GM11168 (cell line): ENCODE results near the gene SNRPF.

Experiments
- in situ Hi-C: fragments of 300-500 bp; cut with MboI; formaldehyde crosslinking; loops from one replicate; pipeline ENCODE4 v1.12.0; 2022; ENCODE audit warnings: low sequenced_read_pairs; ENCODE audit not compliant: unreplicated experiment

SNRPF gene

DNA sequence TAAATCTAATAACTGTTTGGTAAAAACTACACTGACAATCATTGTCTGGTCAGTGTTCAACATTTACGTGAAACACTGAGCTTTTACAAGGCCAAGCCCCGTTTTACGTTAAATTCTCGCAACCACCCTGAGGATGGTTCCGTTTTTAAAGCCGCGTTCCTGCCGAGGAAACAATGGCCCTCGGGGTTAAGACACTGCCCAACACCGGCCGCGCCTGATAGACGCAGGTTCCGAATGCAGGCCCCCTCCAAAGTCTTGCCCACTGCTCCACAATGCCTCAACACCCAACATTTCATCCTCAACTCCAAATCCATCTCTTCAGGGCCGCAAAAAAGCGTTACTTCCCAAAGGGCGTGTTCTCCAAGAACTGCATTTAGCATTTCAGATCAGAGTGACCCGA lies 953 bp upstream of the SNRPF start:
- in situ Hi-C loops, result no loop called here

DNA sequence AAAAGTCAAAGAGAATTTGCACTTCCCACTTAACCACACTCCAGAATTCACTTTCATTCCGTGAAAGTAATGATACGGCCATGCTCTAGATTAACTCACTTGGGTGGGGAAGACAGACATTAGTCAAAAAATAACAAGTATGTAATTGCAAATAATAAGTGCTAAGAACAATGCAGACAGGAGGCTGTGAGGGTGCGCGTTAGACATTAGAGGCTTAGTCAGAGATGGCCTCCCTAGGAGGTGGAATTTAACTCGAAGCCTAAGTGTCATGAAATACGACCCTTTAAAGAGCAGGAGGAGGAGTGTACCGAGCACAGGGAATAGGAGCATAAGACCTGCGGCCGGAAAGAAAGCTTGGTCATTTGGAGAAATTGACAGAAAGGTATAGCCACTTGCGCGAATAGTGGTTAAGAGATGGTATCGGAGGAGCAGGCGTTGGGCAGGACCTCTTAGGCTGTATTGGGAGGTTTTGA lies 628 bp downstream of the SNRPF start:
- in situ Hi-C loops, result no loop called here

DNA sequence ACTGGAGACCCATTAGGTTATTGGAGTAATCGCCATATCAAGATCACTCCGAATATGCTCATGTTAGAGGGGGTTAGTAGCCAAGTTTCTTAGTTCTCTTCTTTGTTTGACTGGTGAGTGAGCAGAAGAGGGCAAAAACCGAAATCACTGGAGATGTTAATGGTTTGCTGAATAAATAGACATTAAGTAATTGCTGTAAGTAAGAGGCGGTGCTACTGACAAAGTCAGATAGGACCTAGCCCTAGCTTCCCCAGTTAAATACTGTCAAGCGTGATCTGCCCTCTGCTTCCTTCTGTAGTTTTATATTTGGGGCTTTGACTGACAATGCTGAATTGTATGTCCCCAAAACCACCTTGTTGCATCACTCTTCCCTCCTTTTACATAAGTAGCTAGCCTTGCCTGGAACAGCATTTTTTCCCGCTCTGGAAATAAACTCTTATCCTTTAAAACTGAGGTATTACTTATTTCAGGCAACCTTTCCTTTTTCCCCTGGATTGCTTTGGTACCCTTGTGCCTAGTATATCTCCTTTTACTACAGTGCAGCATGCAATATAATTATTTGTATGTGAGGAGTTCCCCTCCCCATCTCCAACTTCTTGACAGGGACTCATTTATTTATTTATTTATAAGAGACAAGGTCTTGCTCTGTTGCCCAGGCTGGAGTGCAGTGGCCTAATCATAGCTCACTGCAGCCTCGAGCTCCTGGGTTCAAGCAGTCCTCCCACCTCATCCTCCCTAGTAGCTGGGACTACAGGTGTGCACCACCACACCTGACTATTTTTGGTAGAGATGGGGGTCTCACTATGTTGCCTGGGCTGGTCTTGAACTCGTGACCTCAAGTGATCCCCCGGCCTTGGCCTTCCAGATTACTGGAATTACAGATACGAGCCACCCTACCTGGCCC lies 1.4 kb downstream of the SNRPF start:
- in situ Hi-C loops, result no loop called here

DNA sequence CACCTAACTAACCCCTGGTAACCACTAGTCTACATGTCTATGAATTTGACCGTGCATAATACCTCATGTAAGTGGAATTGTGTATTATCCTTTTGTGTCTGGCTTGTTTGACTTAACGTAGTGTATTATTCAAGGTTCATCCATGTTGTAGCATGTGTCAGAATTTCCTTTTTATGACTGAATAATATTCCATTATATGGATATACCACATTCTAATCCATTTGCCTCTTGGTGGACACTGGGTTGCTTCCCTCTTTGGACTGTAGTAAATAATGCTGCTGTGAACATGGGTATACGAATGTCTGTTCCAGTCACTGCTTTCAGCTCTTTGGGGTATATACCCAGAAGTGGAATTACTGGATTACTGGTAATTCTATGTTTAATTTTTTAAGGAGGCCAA lies 3.3 kb downstream of the SNRPF start:
- in situ Hi-C loops, result no loop called here

DNA sequence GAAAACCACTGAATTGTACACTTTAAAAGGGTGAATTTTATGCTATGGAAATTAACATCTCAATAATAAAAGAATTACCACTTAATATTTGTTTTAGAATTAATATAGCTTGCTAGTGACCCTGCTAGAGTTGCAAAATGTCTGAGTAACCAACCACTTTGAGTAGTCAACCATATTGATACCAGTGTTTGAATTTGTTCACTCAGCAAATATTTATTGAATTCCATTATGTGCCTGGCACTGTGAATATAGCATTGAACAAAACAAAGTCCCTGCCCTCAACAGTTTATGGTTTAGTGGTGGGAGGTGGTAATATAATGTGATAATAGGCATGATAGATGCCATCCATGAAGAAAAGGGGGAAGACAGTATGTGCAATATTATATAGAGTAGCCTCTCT lies 4.6 kb downstream of the SNRPF start:
- in situ Hi-C loops, result no loop called here

DNA sequence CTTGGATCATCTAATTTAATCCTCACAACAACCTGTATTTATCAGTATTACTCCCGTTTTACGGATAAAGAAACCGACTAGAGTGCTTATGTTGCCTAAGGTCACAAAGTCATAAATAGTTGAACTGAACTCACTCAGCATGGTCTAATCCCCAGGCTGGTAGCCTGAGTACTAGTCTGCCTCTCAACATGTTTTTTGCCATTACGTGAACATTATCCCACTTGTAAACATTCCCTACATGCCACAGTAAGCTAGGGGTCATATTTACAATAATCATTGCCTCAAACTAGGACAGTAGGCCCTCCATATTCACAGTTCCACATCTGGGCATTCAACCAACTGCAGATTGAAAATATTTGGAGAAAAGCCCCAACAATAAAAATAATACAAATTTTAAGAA lies 12.1 kb downstream of the SNRPF start:
- in situ Hi-C loops, result no loop called here

DNA sequence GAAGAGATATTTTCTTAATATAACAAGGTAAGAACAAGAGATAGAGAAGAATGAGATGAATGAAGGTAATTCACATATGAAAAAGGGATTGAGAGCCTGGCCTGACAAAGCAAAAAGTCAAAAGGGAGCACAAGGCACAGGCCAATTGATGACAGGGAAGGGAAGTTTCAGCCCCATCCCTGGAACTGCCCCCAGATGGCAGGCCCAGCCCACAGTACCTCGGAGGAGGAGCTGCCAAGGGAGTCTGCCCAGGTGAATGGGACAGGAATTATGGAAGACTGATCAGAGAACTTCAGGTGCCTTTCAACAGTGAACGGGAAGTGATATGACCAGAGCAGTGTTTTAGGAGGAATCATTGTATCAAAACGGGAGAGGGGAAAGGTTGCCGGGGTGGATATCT lies 15.7 kb downstream of the SNRPF start:
- in situ Hi-C loops, result no loop called here

DNA sequence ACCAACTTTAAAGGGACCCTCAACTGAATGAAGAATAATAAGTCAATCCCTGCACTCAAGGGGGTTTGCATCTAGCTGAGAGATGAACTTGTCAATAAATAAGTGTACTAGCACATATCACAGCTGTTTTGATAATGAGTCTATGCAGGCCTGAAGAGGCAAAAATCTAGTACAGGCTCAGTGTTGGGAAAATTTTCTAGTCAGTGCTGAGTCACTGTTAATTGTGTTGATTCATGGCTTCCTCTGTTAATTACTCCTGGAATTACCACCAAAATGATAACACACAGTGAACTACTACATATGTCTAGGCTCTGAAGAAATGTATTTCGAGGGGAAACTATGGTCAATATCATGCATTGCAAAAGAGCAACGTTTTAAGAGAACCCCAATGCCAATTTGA lies 18.9 kb downstream of the SNRPF start:
- in situ Hi-C loops, result no loop called here

DNA sequence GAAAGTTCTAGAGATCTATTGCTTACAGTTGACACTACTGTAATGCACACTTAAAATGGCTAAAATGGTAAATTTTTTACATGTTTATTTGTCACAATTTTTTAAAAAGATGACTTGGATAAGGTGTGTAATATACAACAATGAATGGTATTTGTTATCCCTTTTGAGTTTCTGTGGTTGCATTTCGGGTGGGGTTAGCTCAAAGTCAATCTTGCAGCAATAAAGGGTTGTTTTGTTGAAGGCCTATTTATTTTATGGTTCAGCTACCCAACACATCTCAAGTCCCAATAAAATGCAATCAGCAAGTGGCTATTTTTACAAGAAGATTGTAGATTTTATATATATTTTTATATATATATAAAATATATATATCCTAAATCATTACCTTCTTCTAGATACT lies 22.1 kb downstream of the SNRPF start:
- in situ Hi-C loops, result no loop called here

DNA sequence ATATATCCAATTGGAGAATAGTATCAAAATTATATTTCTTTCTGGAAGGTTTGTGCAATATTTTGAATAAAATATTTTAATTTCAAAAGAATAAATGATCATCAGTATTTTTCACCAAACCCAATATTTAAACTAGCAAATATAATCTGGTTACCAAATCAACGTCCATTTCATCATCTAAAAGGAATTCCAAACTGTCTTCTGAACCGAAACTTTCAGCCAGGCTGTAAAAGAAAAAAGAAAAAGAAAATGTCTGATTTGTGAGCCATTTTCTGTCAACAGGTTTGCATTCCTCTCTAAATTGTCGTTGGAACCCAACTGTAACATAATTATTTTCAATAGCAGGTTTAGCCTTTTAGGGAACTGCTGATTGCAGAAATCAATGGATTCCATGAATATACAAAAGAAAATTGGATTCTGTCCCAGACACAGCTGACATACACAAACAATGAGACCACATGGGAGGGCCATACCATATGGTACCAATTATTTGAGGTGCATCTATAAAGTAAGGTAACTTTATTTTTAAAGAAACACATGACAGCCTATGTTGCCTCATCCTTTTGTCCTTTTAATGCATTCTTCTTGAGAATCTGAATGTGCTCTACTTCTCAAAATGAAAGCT lies 22.7 kb downstream of the SNRPF start:
- in situ Hi-C loops, result no loop called here

DNA sequence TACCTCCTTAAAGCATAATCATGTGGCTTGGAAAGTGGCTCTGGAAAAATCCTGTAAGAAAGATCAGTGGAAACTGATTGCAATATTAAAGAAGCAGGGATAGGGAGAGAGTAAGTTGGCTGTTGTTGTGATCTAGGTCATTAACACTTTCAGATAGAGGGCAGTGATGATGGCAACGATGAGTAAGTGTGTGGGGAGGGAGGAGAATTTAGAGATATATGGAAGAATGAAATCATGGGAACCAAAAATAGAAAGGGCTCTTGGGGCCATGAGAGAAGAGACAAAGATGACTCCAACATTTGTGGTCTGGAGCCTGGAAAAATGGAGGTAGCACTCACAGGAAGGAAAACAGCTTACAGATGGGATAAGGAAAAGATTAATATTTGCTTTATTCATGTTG lies 23.3 kb downstream of the SNRPF start:
- in situ Hi-C loops, result no loop called here

DNA sequence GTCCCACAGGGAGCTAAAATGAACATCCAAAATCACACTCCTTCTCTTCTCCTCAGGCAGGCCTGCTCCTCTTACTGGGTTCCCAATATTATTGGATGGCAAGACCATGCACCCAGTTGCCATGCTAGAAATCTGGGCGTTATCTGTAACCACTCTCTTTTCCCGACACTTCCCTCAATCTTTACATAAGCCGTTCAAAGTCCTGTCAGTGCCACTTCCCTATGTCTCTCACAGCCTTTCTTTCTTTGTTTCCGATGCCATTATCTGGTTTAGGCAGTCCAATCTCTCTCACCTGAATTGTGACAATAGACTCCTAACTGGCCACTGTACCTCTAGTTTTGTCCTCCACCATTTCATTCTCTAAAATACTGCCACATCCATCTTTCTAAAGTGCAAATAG lies 24.1 kb downstream of the SNRPF start:
- in situ Hi-C loops, result no loop called here

DNA sequence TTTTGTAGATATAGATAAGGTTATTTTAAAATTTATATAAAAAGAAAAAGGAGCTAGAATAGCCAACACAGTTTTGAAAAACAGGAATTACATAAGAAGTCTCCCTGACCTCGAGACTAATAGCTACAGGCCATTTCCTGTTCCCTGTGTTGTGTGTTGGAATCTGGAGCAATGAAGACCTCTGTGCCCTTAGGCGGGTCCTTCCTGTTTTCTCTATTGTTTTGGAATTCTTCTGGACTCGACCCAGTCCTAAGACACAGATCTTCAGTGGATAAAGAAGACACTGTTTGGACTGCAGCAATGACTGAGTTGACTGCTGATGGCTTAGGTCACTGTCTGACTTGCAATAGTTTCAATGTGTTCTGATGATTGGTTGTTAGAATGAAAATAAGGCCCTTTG lies 26.2 kb downstream of the SNRPF start:
- in situ Hi-C loops, result no loop called here

DNA sequence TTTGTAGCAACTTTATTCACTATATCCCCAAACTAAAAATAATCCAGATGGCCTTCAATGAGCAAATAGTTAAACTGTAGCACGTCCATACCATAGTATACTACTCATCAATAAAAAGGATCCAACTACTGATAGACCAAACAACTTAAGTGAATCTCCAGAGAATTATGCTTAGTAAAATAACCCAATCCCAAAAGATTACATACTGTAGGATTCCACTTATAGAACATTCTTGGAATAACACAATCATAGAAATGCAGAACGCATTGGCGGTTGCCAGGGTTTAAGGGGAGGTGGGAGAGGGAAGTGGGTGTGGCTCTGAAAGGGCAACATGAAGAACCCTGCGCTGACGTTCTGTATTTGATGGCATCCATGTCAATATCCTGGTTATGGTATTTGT lies 28.6 kb downstream of the SNRPF start:
- in situ Hi-C loops, result no loop called here

DNA sequence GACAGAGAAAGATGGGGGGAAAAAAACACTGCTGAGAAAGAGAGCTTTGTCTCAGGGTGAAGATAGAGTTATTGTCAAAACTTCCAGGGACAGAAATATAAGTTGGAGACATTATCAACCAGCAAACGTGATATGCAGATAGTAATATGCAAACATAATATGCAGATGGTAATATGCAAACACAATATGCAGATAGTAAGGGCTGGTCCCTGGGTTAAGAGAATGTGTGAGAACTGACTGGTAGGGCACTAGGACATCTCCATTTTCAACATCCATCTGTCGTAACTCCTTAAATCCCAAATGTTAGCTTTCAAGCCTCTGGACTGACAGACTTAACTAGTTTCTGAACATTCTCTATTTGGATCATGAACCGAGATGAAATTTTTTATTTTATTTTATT lies 32.2 kb downstream of the SNRPF start:
- in situ Hi-C loops, result no loop called here

DNA sequence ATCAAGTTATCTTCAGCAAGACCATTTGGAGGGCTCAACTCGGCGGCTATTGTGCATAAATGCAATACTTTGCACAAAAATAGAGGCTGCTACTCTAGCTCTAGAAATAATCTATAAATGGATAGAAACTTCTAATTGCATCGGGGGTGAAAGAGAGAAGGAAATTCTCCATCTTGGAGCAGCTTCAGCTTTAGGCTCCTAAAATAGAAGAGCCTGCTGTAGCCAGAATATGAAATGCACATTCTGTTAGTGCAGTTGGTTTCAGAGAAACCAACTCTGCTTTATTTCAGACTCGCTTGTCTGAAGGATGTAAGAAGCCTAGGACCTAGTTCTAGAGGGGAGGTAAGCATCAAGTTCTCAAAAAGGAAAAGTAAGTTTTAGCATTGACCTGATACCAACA lies 38.1 kb downstream of the SNRPF start:
- in situ Hi-C loops, result no loop called here

DNA sequence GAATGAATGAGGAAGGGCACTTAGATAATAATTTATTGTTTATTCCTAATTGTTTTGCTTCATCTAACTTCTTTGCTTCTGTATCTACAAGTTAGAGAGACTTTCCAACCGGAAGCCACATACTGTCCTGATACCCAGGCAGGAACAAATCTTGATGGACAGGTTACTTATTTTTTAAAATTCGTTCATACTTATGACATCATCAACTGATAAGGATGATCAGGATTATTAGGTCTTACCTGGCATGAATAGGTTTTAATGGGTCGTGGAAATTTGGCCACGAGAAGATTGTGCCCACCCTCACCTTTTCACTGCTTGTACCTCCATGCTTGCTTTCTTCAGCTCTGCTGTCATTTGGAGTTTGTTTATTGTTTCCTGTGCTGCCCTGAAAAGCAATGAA lies 39.3 kb downstream of the SNRPF start:
- in situ Hi-C loops, result no loop called here

DNA sequence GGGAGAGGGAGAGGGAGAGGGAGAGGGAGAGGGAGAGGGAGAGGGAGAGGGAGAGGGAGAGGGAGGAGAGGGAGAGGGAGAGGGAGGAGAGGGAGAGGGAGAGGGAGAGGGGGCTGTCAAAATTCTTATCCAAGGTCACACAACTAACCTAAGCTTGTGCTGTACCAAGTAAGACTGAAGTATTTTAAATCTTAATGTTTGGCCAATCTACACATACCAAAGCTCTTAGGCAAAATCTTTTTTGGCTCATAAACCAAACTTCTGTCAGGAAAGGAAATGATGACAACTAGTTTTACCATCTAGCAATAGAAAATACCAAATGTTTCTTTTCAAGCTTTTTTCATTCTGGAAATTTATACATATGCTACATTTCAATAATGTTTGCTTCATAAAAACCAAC lies 49.8 kb downstream of the SNRPF start:
- in situ Hi-C loops, result loop anchor here (25.0 kb wide), 1 partner anchor 304 kb away; no protein-coding TSS in a partner anchor

DNA sequence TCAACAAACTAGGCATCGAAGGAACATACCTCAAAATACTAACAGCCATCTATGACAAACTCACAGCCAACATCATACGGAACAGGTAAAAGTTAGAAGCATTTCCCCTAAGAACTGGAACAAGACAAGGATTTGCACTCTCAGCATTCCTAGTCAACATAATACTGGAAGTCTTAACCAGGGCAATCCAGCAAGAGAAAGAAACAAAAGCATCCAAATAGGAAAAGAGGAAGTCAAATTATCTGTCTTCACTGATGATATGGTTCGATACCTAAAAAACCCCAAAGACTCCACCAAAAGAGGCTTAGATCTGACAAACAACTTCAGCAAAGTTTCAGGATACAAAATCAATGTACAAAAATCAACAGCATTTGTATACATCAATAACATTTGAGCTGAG lies 51.1 kb downstream of the SNRPF start:
- in situ Hi-C loops, result loop anchor here (10.0 to 25.0 kb wide), 2 partner anchors 105 to 302 kb away; no protein-coding TSS in a partner anchor
